ENCODE measurements around the gene HUWE1.
"Not testable (repeated sequence)": the region's sequence is repeated elsewhere in the genome, so short reads cannot be mapped to it uniquely, and the experiment has no call there.

Gene HUWE1, protein sequence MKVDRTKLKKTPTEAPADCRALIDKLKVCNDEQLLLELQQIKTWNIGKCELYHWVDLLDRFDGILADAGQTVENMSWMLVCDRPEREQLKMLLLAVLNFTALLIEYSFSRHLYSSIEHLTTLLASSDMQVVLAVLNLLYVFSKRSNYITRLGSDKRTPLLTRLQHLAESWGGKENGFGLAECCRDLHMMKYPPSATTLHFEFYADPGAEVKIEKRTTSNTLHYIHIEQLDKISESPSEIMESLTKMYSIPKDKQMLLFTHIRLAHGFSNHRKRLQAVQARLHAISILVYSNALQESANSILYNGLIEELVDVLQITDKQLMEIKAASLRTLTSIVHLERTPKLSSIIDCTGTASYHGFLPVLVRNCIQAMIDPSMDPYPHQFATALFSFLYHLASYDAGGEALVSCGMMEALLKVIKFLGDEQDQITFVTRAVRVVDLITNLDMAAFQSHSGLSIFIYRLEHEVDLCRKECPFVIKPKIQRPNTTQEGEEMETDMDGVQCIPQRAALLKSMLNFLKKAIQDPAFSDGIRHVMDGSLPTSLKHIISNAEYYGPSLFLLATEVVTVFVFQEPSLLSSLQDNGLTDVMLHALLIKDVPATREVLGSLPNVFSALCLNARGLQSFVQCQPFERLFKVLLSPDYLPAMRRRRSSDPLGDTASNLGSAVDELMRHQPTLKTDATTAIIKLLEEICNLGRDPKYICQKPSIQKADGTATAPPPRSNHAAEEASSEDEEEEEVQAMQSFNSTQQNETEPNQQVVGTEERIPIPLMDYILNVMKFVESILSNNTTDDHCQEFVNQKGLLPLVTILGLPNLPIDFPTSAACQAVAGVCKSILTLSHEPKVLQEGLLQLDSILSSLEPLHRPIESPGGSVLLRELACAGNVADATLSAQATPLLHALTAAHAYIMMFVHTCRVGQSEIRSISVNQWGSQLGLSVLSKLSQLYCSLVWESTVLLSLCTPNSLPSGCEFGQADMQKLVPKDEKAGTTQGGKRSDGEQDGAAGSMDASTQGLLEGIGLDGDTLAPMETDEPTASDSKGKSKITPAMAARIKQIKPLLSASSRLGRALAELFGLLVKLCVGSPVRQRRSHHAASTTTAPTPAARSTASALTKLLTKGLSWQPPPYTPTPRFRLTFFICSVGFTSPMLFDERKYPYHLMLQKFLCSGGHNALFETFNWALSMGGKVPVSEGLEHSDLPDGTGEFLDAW (N-terminal part only)

DNA sequence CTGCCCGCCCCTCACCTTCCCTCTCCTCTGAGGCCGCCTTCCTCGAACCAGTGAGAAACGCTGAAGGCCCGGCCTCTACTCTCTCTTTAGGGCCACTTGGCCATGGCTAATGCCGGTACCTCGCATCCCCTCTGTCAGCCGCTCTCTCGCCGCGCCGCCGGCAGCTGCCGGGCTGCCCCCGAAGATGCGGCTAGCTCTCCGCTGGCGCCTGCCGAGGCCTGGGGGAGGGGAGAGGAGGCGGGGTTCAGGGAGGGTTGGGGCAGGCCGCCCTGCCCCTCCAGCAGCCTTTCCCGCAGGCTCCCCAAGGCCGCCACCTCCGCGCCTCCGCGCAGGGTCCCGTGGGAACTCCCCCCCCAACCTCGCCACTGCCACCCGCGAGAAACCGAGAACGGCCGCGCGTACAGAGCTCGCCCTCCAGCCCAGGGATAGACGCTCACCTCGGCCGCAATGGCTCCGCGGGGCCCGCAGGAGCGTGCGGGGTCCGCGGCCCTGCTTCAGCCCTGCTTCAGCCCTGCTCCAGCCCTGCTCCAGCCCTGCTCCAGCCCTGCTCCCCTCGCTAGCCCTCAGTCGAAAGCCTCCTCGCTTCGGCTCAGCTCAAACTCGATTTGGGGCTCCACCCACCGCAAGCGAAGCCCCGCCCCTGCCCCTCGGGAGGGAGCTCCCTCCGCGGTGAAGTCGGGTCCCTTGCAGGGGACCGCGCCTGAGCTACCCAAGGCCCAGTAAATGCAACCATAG, at the start of gene HUWE1:
TSS of gene HUWE1 (minus strand) at position 569 of the 735 bp plus-strand sequence. CDS start 32,612 bp downstream, outside the sequence.
- Histone ChIP-seq H3K27ac (peak within 1 kb of the TSS; percentile 78 to 93), H3K4me3 (peak within 1 kb of the TSS; percentile 80)
- DNase-seq (ENCODE audit: low spot score): peak; percentile 86
- TF ChIP-seq, protein P1, sequence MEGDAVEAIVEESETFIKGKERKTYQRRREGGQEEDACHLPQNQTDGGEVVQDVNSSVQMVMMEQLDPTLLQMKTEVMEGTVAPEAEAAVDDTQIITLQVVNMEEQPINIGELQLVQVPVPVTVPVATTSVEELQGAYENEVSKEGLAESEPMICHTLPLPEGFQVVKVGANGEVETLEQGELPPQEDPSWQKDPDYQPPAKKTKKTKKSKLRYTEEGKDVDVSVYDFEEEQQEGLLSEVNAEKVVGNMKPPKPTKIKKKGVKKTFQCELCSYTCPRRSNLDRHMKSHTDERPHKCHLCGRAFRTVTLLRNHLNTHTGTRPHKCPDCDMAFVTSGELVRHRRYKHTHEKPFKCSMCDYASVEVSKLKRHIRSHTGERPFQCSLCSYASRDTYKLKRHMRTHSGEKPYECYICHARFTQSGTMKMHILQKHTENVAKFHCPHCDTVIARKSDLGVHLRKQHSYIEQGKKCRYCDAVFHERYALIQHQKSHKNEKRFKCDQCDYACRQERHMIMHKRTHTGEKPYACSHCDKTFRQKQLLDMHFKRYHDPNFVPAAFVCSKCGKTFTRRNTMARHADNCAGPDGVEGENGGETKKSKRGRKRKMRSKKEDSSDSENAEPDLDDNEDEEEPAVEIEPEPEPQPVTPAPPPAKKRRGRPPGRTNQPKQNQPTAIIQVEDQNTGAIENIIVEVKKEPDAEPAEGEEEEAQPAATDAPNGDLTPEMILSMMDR (IDR thresholded peaks at IDR 0.05): no peak

DNA sequence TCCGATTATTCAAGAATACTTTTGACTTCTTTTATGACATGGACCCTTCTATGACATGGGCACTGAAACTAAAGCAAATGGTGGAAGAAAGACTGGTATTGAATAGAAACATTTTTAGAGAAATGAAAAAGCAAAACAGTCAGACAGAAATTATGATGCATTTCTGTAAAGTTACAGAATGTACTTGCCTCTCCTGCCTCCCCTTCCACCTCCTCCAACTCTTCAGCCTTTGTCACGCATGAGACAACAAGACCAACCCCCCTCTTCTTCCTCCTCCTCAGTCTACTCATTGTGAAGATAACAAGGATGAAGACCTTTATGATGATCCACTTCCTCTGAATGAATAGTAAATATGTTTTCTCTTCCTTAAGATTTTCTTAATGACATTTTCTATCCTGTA, 46.3 kb upstream of the HUWE1 start:
- Histone ChIP-seq H3K4me3 (no peak overlapping the region), H3K27ac (no peak overlapping the region)
- TF ChIP-seq, protein P1 (IDR thresholded peaks at IDR 0.05): no peak
- DNase-seq (ENCODE audit: low spot score): no peak

DNA sequence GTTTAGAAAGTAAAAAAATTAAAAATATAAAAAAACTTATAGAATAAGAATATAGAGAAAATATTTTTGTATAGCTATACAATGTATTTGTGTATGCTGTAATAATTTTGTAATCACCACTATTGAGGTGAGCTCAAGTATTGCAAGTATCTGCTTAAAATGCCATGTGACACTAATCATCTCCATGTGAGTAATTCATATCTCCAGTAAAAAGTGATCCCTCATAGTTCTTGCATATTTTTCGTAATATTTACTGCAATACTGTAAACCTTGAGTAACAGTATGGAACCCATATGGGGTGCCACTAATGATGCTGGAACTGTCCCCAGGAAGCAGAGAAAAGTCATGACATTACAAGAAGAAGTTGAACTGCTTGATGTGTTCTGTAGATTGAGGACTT, 43.2 kb upstream of the HUWE1 start:
- Histone ChIP-seq H3K27ac (no peak overlapping the region), H3K4me3 (no peak overlapping the region)
- DNase-seq (ENCODE audit: low spot score): no peak
- TF ChIP-seq, protein P1 (IDR thresholded peaks at IDR 0.05): no peak

DNA sequence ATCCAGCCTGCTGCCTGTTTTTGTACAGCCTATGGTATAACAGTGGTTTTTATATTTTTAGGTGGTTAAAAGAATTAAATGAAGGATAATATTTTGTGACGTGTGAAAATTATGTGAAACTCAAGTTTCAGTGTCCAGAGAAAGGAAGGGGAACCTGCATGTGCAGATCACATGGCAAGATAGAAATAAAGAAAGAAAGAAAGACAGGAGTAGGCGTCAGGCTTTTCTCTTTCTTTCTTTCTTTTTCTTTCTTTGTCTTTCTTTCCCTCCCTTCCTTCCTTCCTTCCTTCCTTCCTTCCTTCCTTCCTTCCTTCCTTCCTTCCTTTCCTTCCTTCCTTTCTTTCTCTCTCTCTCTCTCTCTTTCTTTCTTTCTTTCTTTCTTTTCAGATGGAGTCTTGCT, 42.0 kb upstream of the HUWE1 start:
- H3K27ac ChIP-seq: no peak overlapping the region
- TF ChIP-seq, protein P1 (IDR thresholded peaks at IDR 0.05): no peak
- no peak for DNase-seq (ENCODE audit: low spot score)
- no peak overlapping the region for H3K4me3 ChIP-seq

DNA sequence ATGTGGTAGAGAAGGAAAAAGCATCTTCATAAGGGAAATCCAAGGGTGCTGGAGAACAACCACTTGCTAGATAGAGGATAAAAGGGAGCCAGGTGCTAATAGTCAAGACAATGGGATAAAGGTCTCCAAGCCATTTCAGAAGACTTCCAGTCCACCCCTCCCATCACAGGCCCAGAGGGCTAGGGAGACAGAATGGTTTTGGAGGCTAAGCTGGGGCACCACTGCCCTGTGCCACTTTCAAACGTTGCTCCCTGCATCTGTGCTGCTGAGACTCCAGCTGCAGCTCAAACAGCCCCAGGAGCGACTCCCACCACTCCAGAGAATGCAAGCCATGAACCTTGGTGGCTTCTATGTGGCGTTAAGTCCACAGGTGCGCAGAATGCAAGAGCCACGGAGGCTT, 38.4 kb upstream of the HUWE1 start:
- no peak for DNase-seq (ENCODE audit: low spot score)
- Histone ChIP-seq H3K4me3 (no peak overlapping the region), H3K27ac (no peak overlapping the region)
- TF ChIP-seq, protein P1 (IDR thresholded peaks at IDR 0.05): no peak

DNA sequence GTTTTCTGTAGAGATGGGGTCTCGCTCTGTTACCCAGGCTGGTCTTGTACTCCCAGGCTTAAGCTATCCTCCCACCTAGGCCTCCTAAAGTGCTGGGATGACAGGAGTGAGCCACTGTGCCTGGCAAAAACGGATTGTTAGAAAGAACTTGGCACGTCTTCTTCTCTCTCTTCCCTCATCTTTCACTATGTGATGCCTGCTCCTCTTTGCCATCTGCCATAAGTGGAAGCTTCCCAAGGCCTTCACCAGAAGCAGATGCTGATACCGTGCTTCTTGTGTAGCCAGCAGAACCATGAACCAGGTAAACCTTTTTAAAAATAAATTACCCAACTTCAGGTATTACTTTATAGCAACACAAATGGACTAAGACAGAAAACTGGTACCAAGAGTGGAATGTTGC, 36.9 kb upstream of the HUWE1 start:
- H3K4me3 ChIP-seq: no peak overlapping the region
- DNase-seq (ENCODE audit: low spot score): no peak
- no peak overlapping the region for H3K27ac ChIP-seq
- TF ChIP-seq, protein P1 (IDR thresholded peaks at IDR 0.05): no peak

DNA sequence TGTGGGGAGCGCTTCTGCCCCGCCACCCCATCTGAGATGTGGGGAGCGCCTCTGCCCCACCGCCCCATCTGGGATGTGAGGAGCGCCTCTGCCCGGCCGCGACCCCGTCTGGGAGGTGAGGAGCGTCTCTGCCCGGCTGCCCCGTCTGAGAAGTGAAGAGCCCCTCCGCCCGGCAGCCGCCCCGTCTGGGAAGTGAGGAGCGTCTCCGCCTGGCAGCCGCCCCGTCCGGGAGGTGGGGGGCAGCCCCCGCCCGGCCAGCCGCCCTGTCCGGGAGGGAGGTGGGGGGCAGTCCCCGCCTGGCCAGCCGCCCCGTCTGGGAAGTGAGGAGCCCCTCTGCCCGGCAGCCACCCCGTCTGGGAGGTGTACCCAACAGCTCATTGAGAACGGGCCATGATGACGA, 35.1 kb upstream of the HUWE1 start:
- H3K4me3 ChIP-seq; H3K27ac ChIP-seq; DNase-seq (ENCODE audit: low spot score): not testable (repeated sequence)

DNA sequence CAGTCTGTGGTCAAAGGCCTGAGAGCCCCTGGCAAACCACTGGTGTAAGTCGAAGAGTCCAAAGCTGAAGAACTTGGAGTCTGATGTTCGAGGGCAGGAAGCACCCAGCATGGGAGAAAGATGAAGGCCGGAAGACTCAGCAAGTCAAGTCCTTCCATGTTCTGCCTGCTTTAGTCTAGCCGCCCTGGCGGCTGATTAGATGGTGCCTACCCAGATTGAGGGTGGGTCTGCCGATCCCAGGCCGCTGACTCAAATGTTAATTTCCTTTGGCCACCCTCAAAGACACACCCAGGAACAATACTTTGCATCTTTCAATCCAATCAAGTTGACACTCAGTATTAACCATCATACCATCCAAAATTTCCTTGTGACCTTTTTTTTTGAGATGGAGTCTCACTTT, 33.1 kb upstream of the HUWE1 start:
- DNase-seq (ENCODE audit: low spot score); H3K4me3 ChIP-seq; H3K27ac ChIP-seq: not testable (repeated sequence)
